Measurements from ENCODE around the gene SINHCAF.

The SINHCAF gene

GRCh38 chr12:31232361-31232965 is 93.5 kb downstream of the SINHCAF start:
- no peak for DNase-seq (ENCODE audit: low spot score)

DNA sequence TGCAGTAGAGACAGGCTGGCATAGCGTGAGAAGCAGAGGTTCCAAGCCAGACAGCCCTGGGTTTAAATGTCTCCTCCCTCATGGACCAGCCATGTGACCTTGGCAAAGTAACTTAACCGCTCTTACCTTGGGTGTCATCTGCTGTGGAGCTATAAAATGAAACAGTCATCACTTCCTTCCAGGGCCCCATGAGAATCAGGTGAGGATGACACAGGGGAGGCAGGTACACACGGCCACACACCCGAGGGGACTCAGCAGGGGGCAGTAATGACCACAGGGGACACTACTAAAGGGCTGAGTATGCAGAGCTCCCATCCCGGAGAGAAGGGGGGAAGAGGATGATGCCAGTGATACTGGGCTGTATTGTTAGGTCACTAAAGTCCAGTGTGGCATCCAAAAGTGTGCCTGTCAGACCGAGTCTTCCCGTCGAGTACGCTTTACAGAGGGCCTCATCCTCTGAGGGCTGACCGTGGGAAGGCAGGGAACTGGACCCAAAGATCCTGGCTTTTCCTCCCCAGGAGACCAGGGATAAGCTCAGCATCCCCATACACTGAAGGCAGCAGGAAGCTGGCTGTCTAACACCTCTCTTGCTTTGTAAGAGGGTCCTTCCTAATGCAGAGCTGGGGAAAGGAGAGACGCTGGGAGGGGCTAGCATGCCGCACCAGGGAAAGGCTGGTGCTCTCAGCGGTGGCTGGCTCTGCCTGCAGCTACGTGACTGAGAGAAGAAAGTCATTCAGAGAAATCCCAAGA is 94.2 kb downstream of the SINHCAF start:
- no peak for DNase-seq (ENCODE audit: low spot score)

All from CD4-positive, alpha-beta T cell treated with Interleukin-2 at 100 ng/mL for 4 hours (primary cell).